GM21360 (cell line): ENCODE measurements around the gene REM2.

Experiments
- ATAC-seq: cut with Tn5 transposase; IDR thresholded peaks from one replicate; pipeline ENCODE4 v1.9.1; 2021; ENCODE audit warnings: mild to moderate bottlenecking, moderate library complexity; ENCODE audit not compliant: unreplicated experiment

Gene REM2

GRCh38 chr14:22872033-22872832, 10.8 kb upstream of the REM2 start:
- peak; percentile 25 for ATAC-seq

- ATAC-seq = no peak
These were observed 10.0 kb upstream of the REM2 start for GRCh38 chr14:22872833-22873520.

GRCh38 chr14:22875003-22875747, 7.8 kb upstream of the REM2 start:
- no peak for ATAC-seq

GRCh38 chr14:22875748-22876319, 7.2 kb upstream of the REM2 start:
- ATAC-seq = no peak

- no peak for ATAC-seq
These were observed 6.0 kb upstream of the REM2 start for GRCh38 chr14:22877000-22877501.

GRCh38 chr14:22878271-22879246, 4.5 kb upstream of the REM2 start:
- no peak for ATAC-seq

GRCh38 chr14:22882064-22882463, 958 bp upstream of the REM2 start:
- ATAC-seq = no peak

- no peak for ATAC-seq
These were observed 371 bp upstream of the REM2 start for GRCh38 chr14:22882529-22883172.

GRCh38 chr14:22884076-22884737, 1.2 kb downstream of the REM2 start:
- no peak for ATAC-seq

- no peak for ATAC-seq
These were observed 1.9 kb downstream of the REM2 start for GRCh38 chr14:22884738-22885523.

- no peak for ATAC-seq
These were observed 3.0 kb downstream of the REM2 start for GRCh38 chr14:22885975-22886374.

- ATAC-seq = peak; percentile 40
These were observed 3.7 kb downstream of the REM2 start for GRCh38 chr14:22886500-22887259.

- peak; percentile 34 for ATAC-seq
These were observed 4.4 kb downstream of the REM2 start for GRCh38 chr14:22887260-22887989.

GRCh38 chr14:22887990-22888378, 5.0 kb downstream of the REM2 start:
- ATAC-seq = peak; percentile 43

GRCh38 chr14:22888662-22889061, 5.6 kb downstream of the REM2 start:
- no peak for ATAC-seq

- no peak for ATAC-seq
These were observed 7.4 kb downstream of the REM2 start for GRCh38 chr14:22890416-22890815.

- no peak for ATAC-seq
These were observed 9.5 kb downstream of the REM2 start for GRCh38 chr14:22892488-22892887.
